Colonic mucosa (tissue), 4 donors: ENCODE results near the gene PRRT4. TPM values are rescaled to one million over a fixed set of nuclear protein-coding genes. Genes with fewer than 3 reads are reported as not detected.

Experiments
- DNase-seq: peaks from one replicate; pipeline ENCODE4 v3.0.0-alpha.2; 2020
- H3K27ac ChIP-seq: fragments of 200-600 bp; one replicate; pipeline ENCODE4 v1.8.0; 2021
- H3K27me3 ChIP-seq: fragments of 200-600 bp; one replicate; pipeline ENCODE4 v1.8.0; 2021
- H3K36me3 ChIP-seq: fragments of 200-600 bp; one replicate; pipeline ENCODE4 v1.8.0; 2021
- H3K4me1 ChIP-seq: fragments of 200-600 bp; one replicate; pipeline ENCODE4 v1.8.0; 2021; ENCODE audit warnings: mild to moderate bottlenecking
- H3K4me3 ChIP-seq: fragments of 200-600 bp; one replicate; pipeline ENCODE4 v1.8.0; 2021
- H3K9ac ChIP-seq, 2 donors: one replicate each; pipeline ENCODE4 v1.7.0; 2013; ENCODE audit warnings: control low read depth in 2 of 2, low read depth in 2 of 2, low read length in 2 of 2
- H3K9me3 ChIP-seq: fragments of 200-600 bp; one replicate; pipeline ENCODE4 v1.8.0; 2021
- intact Hi-C: fragments of 100-400 bp; cut with DNase I; formaldehyde crosslinking; loops from one replicate; pipeline ENCODE4 v1.14.1; 2022
- total RNA-seq, 2 donors: library from RNA; stranded (reverse); fragmentation: NEBNext Ultra II Directional in 1 of 2; extraction: Animal tissue kit (Norgen Biotek cat#: 25700) in 1 of 2; gene quantifications; one replicate each; pipeline ENCODE4 v1.2.1, GENCODE V29; 2021
- TF ChIP-seq, protein P1 (sequence below): fragments of 200-600 bp; IDR thresholded peaks from one replicate; pipeline ENCODE4 v1.8.0; 2022; ENCODE audit warnings: antibody characterized with exemption, mild to moderate bottlenecking
- donor health status: healthy.
- donor health status: DM: no; HTN: no; CAD: no.
- donor health status: DM: no; HTN: no; CAD: no.

Gene PRRT4
- total RNA-seq, 2 donors from 2014 or later = 0.24 TPM; not detected in 1

- Histone ChIP-seq H3K9me3 (no peaks in the 10 kb centered on the region), H3K9ac (no peak overlapping the region), H3K36me3 (no peaks in the 10 kb centered on the region), H3K4me1 (peaks cover 3% of the 10 kb centered on the region), H3K27me3 (peaks cover 18% of the 10 kb centered on the region), H3K4me3 (no peak overlapping the region), H3K27ac (no peak overlapping the region)
- no peak for DNase-seq
- intact Hi-C loops = no loop called here
- TF ChIP-seq, protein P1, sequence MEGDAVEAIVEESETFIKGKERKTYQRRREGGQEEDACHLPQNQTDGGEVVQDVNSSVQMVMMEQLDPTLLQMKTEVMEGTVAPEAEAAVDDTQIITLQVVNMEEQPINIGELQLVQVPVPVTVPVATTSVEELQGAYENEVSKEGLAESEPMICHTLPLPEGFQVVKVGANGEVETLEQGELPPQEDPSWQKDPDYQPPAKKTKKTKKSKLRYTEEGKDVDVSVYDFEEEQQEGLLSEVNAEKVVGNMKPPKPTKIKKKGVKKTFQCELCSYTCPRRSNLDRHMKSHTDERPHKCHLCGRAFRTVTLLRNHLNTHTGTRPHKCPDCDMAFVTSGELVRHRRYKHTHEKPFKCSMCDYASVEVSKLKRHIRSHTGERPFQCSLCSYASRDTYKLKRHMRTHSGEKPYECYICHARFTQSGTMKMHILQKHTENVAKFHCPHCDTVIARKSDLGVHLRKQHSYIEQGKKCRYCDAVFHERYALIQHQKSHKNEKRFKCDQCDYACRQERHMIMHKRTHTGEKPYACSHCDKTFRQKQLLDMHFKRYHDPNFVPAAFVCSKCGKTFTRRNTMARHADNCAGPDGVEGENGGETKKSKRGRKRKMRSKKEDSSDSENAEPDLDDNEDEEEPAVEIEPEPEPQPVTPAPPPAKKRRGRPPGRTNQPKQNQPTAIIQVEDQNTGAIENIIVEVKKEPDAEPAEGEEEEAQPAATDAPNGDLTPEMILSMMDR = peak; percentile 33
These were observed 9.3 kb downstream of the PRRT4 start for GRCh38 chr7:128352153-128352537.

- Histone ChIP-seq H3K9ac (no peak overlapping the region), H3K36me3 (no peaks in the 10 kb centered on the region), H3K4me3 (peak overlapping the region; percentile 15), H3K27me3 (peaks cover 18% of the 10 kb centered on the region), H3K9me3 (no peaks in the 10 kb centered on the region), H3K27ac (no peak overlapping the region), H3K4me1 (peaks cover 3% of the 10 kb centered on the region)
- TF ChIP-seq, protein P1 = no peak
- no peak for DNase-seq
- intact Hi-C loops = no loop called here
These were observed 10.0 kb downstream of the PRRT4 start for GRCh38 chr7:128351296-128352152.

- no peak overlapping the region for H3K9ac ChIP-seq
- H3K27ac ChIP-seq = no peak overlapping the region
- H3K36me3 ChIP-seq = no peaks in the 10 kb centered on the region
- no peak for DNase-seq
- intact Hi-C loops = no loop called here
- TF ChIP-seq, protein P1 = no peak
- no peak overlapping the region for H3K4me3 ChIP-seq
- peaks cover 18% of the 10 kb centered on the region for H3K27me3 ChIP-seq
- H3K4me1 ChIP-seq = peaks cover 3% of the 10 kb centered on the region
- H3K9me3 ChIP-seq = no peaks in the 10 kb centered on the region
These were observed 10.7 kb downstream of the PRRT4 start for GRCh38 chr7:128350708-128351295.

DNA sequence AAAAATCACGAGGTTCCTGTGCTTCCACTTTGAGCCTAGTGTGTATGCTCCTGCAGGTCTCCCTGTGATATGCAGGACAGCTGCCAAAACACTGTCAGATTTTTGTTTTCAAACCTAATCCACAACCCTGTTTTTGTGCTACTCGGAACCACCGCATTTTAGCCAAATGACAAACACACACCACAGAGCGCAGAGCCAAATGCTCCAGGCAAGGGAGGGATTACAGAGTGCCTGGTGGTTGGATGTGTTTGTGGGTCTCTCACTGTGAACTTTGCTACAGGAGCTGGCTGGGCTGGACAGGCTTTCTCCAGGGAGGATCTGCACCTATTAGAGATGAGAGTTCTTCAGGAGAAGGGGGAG, 12.0 kb downstream of the PRRT4 start:
- Histone ChIP-seq H3K9ac (no peak overlapping the region), H3K27ac (no peak overlapping the region), H3K4me3 (no peak overlapping the region), H3K9me3 (no peaks in the 10 kb centered on the region), H3K36me3 (no peaks in the 10 kb centered on the region), H3K4me1 (peaks cover 3% of the 10 kb centered on the region), H3K27me3 (peaks cover 18% of the 10 kb centered on the region)
- TF ChIP-seq, protein P1 = no peak
- DNase-seq = no peak
- intact Hi-C loops = loop anchor here (2.0 kb wide), 1 partner anchor 39 kb away; no protein-coding TSS in a partner anchor

DNA sequence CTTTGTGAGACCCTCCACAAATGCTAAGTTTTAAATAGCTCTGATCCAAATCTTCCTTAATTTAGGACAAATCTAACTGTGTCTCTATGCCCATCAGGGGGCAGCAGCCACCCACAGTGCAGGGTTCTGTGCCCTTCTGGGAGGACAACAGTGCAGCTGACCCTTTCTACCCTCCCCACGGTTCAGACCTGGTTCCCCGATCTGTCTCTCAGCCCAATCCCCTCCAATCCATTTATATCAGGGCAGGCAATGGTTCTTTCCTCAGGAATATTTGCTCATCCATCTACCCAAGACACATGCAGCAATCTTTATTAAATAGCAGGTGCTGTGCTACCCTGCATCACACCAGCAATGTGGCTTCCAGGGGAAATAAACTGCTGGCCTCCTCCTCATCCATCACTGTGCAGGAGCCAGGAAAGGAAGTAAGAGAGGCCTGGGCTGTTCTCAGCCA, 13.8 kb downstream of the PRRT4 start:
- no peak for DNase-seq
- no peak overlapping the region for H3K27ac ChIP-seq
- H3K4me3 ChIP-seq = no peak overlapping the region
- peaks cover 17% of the 10 kb centered on the region for H3K27me3 ChIP-seq
- intact Hi-C loops = loop anchor here (2.0 kb wide), 1 partner anchor 41 kb away; no protein-coding TSS in a partner anchor
- H3K4me1 ChIP-seq = peaks cover 4% of the 10 kb centered on the region
- no peaks in the 10 kb centered on the region for H3K36me3 ChIP-seq
- H3K9me3 ChIP-seq = no peaks in the 10 kb centered on the region
- H3K9ac ChIP-seq = no peak overlapping the region
- TF ChIP-seq, protein P1 = peak; percentile 28
